Naive thymus-derived CD8-positive, alpha-beta T cell (primary cell): Measurements from ENCODE around the gene TMEM87A. TPM values are rescaled to one million over a fixed set of nuclear protein-coding genes. Genes with fewer than 3 reads are reported as not detected.

Experiments
- ATAC-seq, 2 donors: fragments of 150-1000 bp; cut with Tn5 transposase in 1 of 2; sonication (Bioruptor Pico), chemical (Tn5 transposase) in 1 of 2; 1 replicate in 1 of 2; 2 replicates in 1 of 2; pipeline ENCODE4 v1.10.0; 2021; ENCODE audit warnings: mild to moderate bottlenecking in 2 of 2, moderate library complexity in 2 of 2
- POLR2A ChIA-PET: fragments of 350-600 bp; sonication (Branson Sonifier 250); formaldehyde crosslinking; loops from one replicate; lab custom pipeline; 2021; ENCODE audit warnings: antibody characterized with exemption; lab: Charles Lee
- DNase-seq, 10 donors: peaks; one replicate each; pipeline versions ENCODE4 v3.0.0 to v3.0.0-alpha.2; 2020 to 2022
- H3K27ac Mint-ChIP-seq, 10 donors: one replicate each; pipeline ENCODE4 v1.8.0; 2020 to 2022; ENCODE audit warnings: mild to moderate bottlenecking in 10 of 10, mixed read lengths in 10 of 10, moderate library complexity in 4 of 10, inconsistent platforms in 1 of 10
- H3K27me3 Mint-ChIP-seq, 5 donors: one replicate each; pipeline ENCODE4 v1.8.0; 2021 to 2022; ENCODE audit warnings: mixed read lengths in 5 of 5
- H3K36me3 Mint-ChIP-seq, 3 donors: one replicate each; pipeline ENCODE4 v1.8.0; 2020 to 2022; ENCODE audit warnings: mixed read lengths in 3 of 3, mild to moderate bottlenecking in 2 of 3, inconsistent platforms in 1 of 3
- H3K4me1 Mint-ChIP-seq, 4 donors: one replicate each; pipeline ENCODE4 v1.8.0; 2021 to 2022; ENCODE audit warnings: mixed read lengths in 4 of 4
- H3K4me3 Mint-ChIP-seq, 10 donors: one replicate each; pipeline ENCODE4 v1.8.0; 2020 to 2022; ENCODE audit warnings: mild to moderate bottlenecking in 10 of 10, mixed read lengths in 10 of 10, moderate library complexity in 6 of 10, inconsistent platforms in 1 of 10
- H3K9me3 Mint-ChIP-seq, 9 donors: one replicate each; pipeline ENCODE4 v1.8.0; 2020 to 2022; ENCODE audit warnings: mixed read lengths in 9 of 9, mild to moderate bottlenecking in 3 of 9, inconsistent platforms in 1 of 9, moderate library complexity in 1 of 9
- microRNA-seq: library from miRNA; unstranded; fragments of <30 nt; microRNA quantifications from one replicate; pipeline ENCODE4 v1.2.0, GENCODE V29; 2022; ENCODE audit warnings: borderline microRNAs expressed
- polyA plus RNA-seq, 3 donors: library from polyadenylated mRNA; unstranded; fragments of 300-500 nt; fragmentation: Illumina TruSeq; gene quantifications; one replicate each; pipeline ENCODE4 v1.2.3, GENCODE V29; 2021
- total RNA-seq, 8 experiments: library from RNA in 2 of 8; stranded (reverse) in 2 of 8; gene quantifications; one replicate each; pipeline ENCODE4 v1.2.3 and lab custom pipeline; 2021 to 2026

TMEM87A gene
- total and polyA plus RNA-seq, 5 experiments from 2014 or later: 48.9 to 63.7 (median 54.0) TPM

GRCh38 chr15:42166225-42166940, 106.8 kb downstream of the TMEM87A start:
- ATAC-seq (no peak), DNase-seq (no peak)
- Mint-ChIP-seq H3K4me3 (no peak overlapping the region), H3K9me3 (no peaks in the 10 kb centered on the region), H3K27ac (peak overlapping the region in 3 of 10 donors; percentile 2 to 79 (median 37)), H3K27me3 (no peaks in the 10 kb centered on the region), H3K4me1 (peaks cover 0 to 4% (median 2%) of the 10 kb centered on the region in 4 donors), H3K36me3 (peaks cover 0 to 94% (median 20%) of the 10 kb centered on the region in 3 donors)
- POLR2A ChIA-PET: no interaction called here

GRCh38 chr15:42165106-42165505, 108.1 kb downstream of the TMEM87A start:
- POLR2A ChIA-PET: no interaction called here
- H3K4me3 Mint-ChIP-seq: no peak overlapping the region
- peaks cover 0 to 93% (median 19%) of the 10 kb centered on the region in 3 donors for H3K36me3 Mint-ChIP-seq
- ATAC-seq (no peak), DNase-seq (no peak)
- H3K27me3 Mint-ChIP-seq: no peaks in the 10 kb centered on the region
- H3K27ac Mint-ChIP-seq: peak overlapping the region in 1 of 10 donors; percentile 12
- H3K4me1 Mint-ChIP-seq: peaks cover 0 to 3% (median 0%) of the 10 kb centered on the region in 4 donors
- H3K9me3 Mint-ChIP-seq: no peaks in the 10 kb centered on the region

- ATAC-seq (no peak), DNase-seq (no peak)
- peaks cover 0 to 3% (median 0%) of the 10 kb centered on the region in 4 donors for H3K4me1 Mint-ChIP-seq
- H3K27me3 Mint-ChIP-seq: no peaks in the 10 kb centered on the region
- peak overlapping the region in 3 of 10 donors; percentile 48 to 62 (median 48) for H3K27ac Mint-ChIP-seq
- no peak overlapping the region for H3K4me3 Mint-ChIP-seq
- H3K36me3 Mint-ChIP-seq: peaks cover 0 to 91% (median 25%) of the 10 kb centered on the region in 3 donors
- no peaks in the 10 kb centered on the region for H3K9me3 Mint-ChIP-seq
- POLR2A ChIA-PET: no interaction called here
Measured at GRCh38 chr15:42163947-42164550, 109.2 kb downstream of the TMEM87A start.

- Mint-ChIP-seq H3K9me3 (no peaks in the 10 kb centered on the region), H3K27me3 (no peaks in the 10 kb centered on the region), H3K4me3 (no peak overlapping the region), H3K36me3 (peaks cover 0 to 91% (median 25%) of the 10 kb centered on the region in 3 donors), H3K4me1 (peaks cover 0 to 3% (median 0%) of the 10 kb centered on the region in 4 donors), H3K27ac (peak overlapping the region in 2 of 10 donors; percentile 42 to 69)
- no peak for ATAC-seq
- DNase-seq: no peak
- POLR2A ChIA-PET: no interaction called here
Measured at GRCh38 chr15:42163291-42163690, 109.9 kb downstream of the TMEM87A start.

Small RNAs within 50 kb of the gene (microRNA-seq; reads per million reads assigned to microRNA genes)
- 121 reads per million, percentile 66 among the genes with 10 or more reads in this experiment for gene MIR627

Other genes with a start within 250 kb of the TMEM87A start
- not detected for gene PLA2G4D, start 178.9 kb downstream of the TMEM87A start, total RNA-seq
- not detected for gene PLA2G4D, start 178.9 kb downstream of the TMEM87A start, polyA plus RNA-seq
- gene PLA2G4F, start 116.8 kb downstream of the TMEM87A start, total RNA-seq: not detected
- under 1 TPM in 1 of 3 donors, not detected in 2; 0.04 TPM for gene PLA2G4F, start 116.8 kb downstream of the TMEM87A start, polyA plus RNA-seq
- gene VPS39, start 65.1 kb downstream of the TMEM87A start, total RNA-seq: 100 to 1,000 TPM; 113 TPM
- 10 to 100 TPM; 26.9 to 40.5 (median 29.9) TPM for gene VPS39, start 65.1 kb downstream of the TMEM87A start, polyA plus RNA-seq
- gene GANC, start 232 bp downstream of the TMEM87A start, total RNA-seq: 10 to 100 TPM; 57.7 to 61.2 TPM
- gene GANC, start 232 bp downstream of the TMEM87A start, polyA plus RNA-seq: 10 to 100 TPM; 11.8 to 16.2 (median 12.7) TPM
- 10 to 100 TPM; 20.0 to 24.2 TPM for gene CAPN3, start 86.1 kb upstream of the TMEM87A start, total RNA-seq
- gene CAPN3, start 86.1 kb upstream of the TMEM87A start, polyA plus RNA-seq: 1 to 10 TPM in 1 of 3 donors, under 1 TPM in 2; 0.46 to 4.7 (median 0.48) TPM
- 10 to 100 TPM; 36.7 to 39.6 TPM for gene ZNF106, start 217.7 kb upstream of the TMEM87A start, total RNA-seq
- gene ZNF106, start 217.7 kb upstream of the TMEM87A start, polyA plus RNA-seq: 10 to 100 TPM; 26.8 to 38.2 (median 32.3) TPM
- 10 to 100 TPM; 70.8 to 80.4 TPM for gene SNAP23, start 222.2 kb upstream of the TMEM87A start, total RNA-seq
- 10 to 100 TPM; 60.9 to 75.3 (median 63.2) TPM for gene SNAP23, start 222.2 kb upstream of the TMEM87A start, polyA plus RNA-seq